ENCODE results near the gene FGFR1OP2. TPM values are rescaled to one million over a fixed set of nuclear protein-coding genes. Genes with fewer than 3 reads are reported as not detected.

FGFR1OP2 gene
- total and polyA plus RNA-seq, 7 donors = 19.2 to 117 (median 65.2) TPM

GRCh38 chr12:26939953-26940352 is 1.7 kb downstream of the FGFR1OP2 start:
- DNase-seq = no peak
- Histone ChIP-seq H3K36me3 (no peaks in the 10 kb centered on the region), H3K4me3 (peak overlapping the region; percentile 71 to 96 (median 82)), H3K4me1 (peaks cover 0 to 60% (median 46%) of the 10 kb centered on the region in 4 donors), H3K27me3 (no peaks in the 10 kb centered on the region), H3K27ac (peak overlapping the region in 3 of 4 donors; percentile 94 to 98 (median 98)), H3K9me3 (no peaks in the 10 kb centered on the region)
- WGBS, 2 donors = 21 to 39% methylated on average over 1 of the region's 1 CpG
- TF ChIP-seq POLR2A (IDR thresholded peaks at IDR 0.05) (no peak), EP300 (IDR thresholded peaks at IDR 0.05) (no peak), CTCF (IDR thresholded peaks at IDR 0.05) (no peak), POLR2AphosphoS5 (IDR thresholded peaks at IDR 0.05) (no peak)
- intact Hi-C loops (cut with DNase I) = loop anchor here (5.0 to 10.0 kb wide), 3 partner anchors 85 to 367 kb away; no protein-coding TSS in a partner anchor

GRCh38 chr12:26940516-26941214 is 2.4 kb downstream of the FGFR1OP2 start:
- no peak overlapping the region for H3K4me3 ChIP-seq
- no peaks in the 10 kb centered on the region for H3K36me3 ChIP-seq
- H3K4me1 ChIP-seq = peaks cover 0 to 55% (median 43%) of the 10 kb centered on the region in 4 donors
- no peaks in the 10 kb centered on the region for H3K27me3 ChIP-seq
- DNase-seq = no peak
- peak overlapping the region in 1 of 4 donors; percentile 98 for H3K27ac ChIP-seq
- TF ChIP-seq POLR2AphosphoS5 (IDR thresholded peaks at IDR 0.05) (no peak), CTCF (IDR thresholded peaks at IDR 0.05) (no peak), POLR2A (IDR thresholded peaks at IDR 0.05) (no peak), EP300 (IDR thresholded peaks at IDR 0.05) (no peak)
- intact Hi-C loops (cut with DNase I) = no loop called here
- 62 to 83% methylated on average over 3 of the region's 3 CpGs for WGBS, 2 donors
- H3K9me3 ChIP-seq = no peaks in the 10 kb centered on the region

GRCh38 chr12:26941215-26941594 is 2.9 kb downstream of the FGFR1OP2 start:
- H3K4me3 ChIP-seq = no peak overlapping the region

DNA sequence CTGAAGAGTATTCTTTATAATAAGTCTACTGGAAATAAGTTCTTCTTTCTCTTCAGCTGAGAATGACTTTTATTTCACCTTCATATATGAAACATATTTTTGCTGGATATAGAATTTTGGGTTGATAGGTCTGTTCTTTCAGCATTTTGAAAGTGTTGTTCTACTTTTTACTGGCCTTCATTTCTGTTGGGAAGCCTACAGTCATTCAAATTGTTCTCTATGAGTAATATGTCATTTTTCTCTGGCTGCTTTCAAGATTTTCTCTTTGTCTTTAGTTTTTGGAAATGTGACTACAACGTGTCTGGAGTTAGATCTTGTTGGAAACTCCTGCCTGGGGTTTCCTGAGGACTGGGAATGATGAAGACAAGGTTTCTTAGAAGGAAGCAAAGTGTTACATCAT is 10.0 kb downstream of the FGFR1OP2 start:
- Histone ChIP-seq H3K4me1 (peaks cover 0 to 6% (median 0%) of the 10 kb centered on the region in 4 donors), H3K27me3 (no peaks in the 10 kb centered on the region), H3K9me3 (peaks cover 0 to 2% (median 0%) of the 10 kb centered on the region in 4 donors), H3K4me3 (no peak overlapping the region), H3K36me3 (no peaks in the 10 kb centered on the region), H3K27ac (no peak overlapping the region)
- WGBS, 2 donors = 84 to 88% methylated on average over 1 of the region's 1 CpG
- DNase-seq = no peak
- TF ChIP-seq EP300 (IDR thresholded peaks at IDR 0.05) = no peak
- TF ChIP-seq POLR2A (IDR thresholded peaks at IDR 0.05) = no peak
- no peak for TF ChIP-seq POLR2AphosphoS5 (IDR thresholded peaks at IDR 0.05)
- TF ChIP-seq CTCF (IDR thresholded peaks at IDR 0.05) = no peak
- intact Hi-C loops (cut with DNase I) = no loop called here

More at GRCh38 chr12:26941215-26941594, 2.9 kb downstream of the FGFR1OP2 start:
- peaks cover 0 to 49% (median 38%) of the 10 kb centered on the region in 4 donors for H3K4me1 ChIP-seq
- TF ChIP-seq POLR2A (IDR thresholded peaks at IDR 0.05) = no peak
- no peak for TF ChIP-seq POLR2AphosphoS5 (IDR thresholded peaks at IDR 0.05)
- no peak for TF ChIP-seq EP300 (IDR thresholded peaks at IDR 0.05)
- no peak for TF ChIP-seq CTCF (IDR thresholded peaks at IDR 0.05)
- 31 to 80% methylated on average over 1 of the region's 1 CpG for WGBS, 2 donors
- intact Hi-C loops (cut with DNase I) = no loop called here
- no peak for DNase-seq
- H3K9me3 ChIP-seq = no peaks in the 10 kb centered on the region
- no peaks in the 10 kb centered on the region for H3K36me3 ChIP-seq
- no peak overlapping the region for H3K27ac ChIP-seq
- no peaks in the 10 kb centered on the region for H3K27me3 ChIP-seq
